ENCODE results near the gene IKBKE. TPM values are rescaled to one million over a fixed set of nuclear protein-coding genes. Genes with fewer than 3 reads are reported as not detected.
A peak's percentile ranks its signal among the peaks of the same experiment; 100 is the strongest.

The IKBKE gene
- total RNA-seq, 1 donor from 2014 or later: 6.3 TPM

DNA sequence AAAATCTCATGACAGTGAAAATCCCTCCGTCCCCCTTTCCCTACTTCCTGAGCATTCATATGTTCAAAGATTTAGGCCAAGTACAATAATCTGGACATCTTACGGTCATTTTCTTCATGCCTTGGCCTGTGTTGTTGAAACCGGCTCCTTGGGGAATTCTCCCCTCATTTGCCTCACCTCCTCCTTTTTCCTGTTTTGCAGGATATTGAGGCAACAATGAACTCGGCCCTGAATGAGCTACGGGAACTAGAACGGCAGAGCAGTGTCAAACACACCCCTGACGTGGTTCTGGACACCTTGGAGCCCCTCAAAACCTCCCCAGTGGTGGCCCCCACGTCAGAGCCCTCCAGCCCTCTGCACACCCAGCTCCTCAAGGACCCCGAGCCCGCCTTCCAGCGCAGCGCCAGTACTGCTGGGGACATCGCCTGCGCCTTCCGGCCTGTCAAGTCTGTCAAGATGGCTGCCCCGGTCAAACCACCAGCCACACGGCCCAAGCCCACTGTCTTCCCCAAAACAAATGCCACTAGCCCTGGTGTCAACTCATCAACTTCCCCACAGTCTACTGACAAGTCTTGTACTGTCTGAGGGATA, 9.3 kb upstream of the IKBKE start:
- intact Hi-C loops (cut with DNase I): no loop called here
- no peak overlapping the region for H3K27ac ChIP-seq
- H3K36me3 ChIP-seq: peaks cover 8% of the 10 kb centered on the region in 2 donors
- TF ChIP-seq CTCF (IDR thresholded peaks at IDR 0.05): no peak
- no peaks in the 10 kb centered on the region for H3K27me3 ChIP-seq
- H3K4me1 ChIP-seq: no peaks in the 10 kb centered on the region
- H3K4me3 ChIP-seq: no peak overlapping the region
- no peaks in the 10 kb centered on the region for H3K9me3 ChIP-seq
- no peak for DNase-seq (ENCODE audit: low spot score in 2 of 2)

GRCh38 chr1:206461602-206462455, 8.4 kb upstream of the IKBKE start:
- no peaks in the 10 kb centered on the region for H3K9me3 ChIP-seq
- DNase-seq (ENCODE audit: low spot score in 2 of 2): peak in 1 of 2 donors; percentile 86
- no peaks in the 10 kb centered on the region for H3K4me1 ChIP-seq
- peak; percentile 78 to 83 (median 79) for TF ChIP-seq CTCF (IDR thresholded peaks at IDR 0.05)
- intact Hi-C loops (cut with DNase I): no loop called here
- peaks cover 8% of the 10 kb centered on the region in 2 donors for H3K36me3 ChIP-seq
- H3K4me3 ChIP-seq: no peak overlapping the region
- H3K27ac ChIP-seq: no peak overlapping the region
- H3K27me3 ChIP-seq: no peaks in the 10 kb centered on the region

DNA sequence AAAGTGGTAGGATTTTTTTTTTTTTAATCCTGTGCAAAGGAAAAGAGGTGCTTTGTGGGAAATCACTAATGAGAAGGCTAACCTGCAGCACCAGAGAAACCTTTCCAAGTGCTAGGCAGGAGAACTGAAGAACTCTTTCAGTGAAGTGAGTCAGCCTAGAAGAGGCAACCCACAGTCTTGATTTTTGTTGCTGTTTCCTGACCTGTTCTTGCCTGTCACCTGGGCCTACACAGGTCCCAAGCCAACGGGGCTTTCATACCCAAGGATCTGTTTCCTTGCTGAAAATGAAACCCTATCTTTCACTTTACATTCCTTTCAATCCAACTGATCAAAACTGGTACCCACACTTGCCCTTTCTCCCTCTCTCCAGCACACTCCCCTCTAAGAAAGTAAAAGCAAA, 7.1 kb upstream of the IKBKE start:
- Histone ChIP-seq H3K4me1 (no peaks in the 10 kb centered on the region), H3K4me3 (no peak overlapping the region), H3K9me3 (no peaks in the 10 kb centered on the region), H3K27me3 (no peaks in the 10 kb centered on the region), H3K36me3 (peaks cover 6 to 8% of the 10 kb centered on the region in 2 donors), H3K27ac (no peak overlapping the region)
- intact Hi-C loops (cut with DNase I): no loop called here
- no peak for TF ChIP-seq CTCF (IDR thresholded peaks at IDR 0.05)
- no peak for DNase-seq (ENCODE audit: low spot score in 2 of 2)

- Histone ChIP-seq H3K27me3 (no peaks in the 10 kb centered on the region), H3K4me1 (no peaks in the 10 kb centered on the region), H3K27ac (no peak overlapping the region), H3K36me3 (peaks cover 0 to 1% of the 10 kb centered on the region in 2 donors), H3K9me3 (no peaks in the 10 kb centered on the region), H3K4me3 (no peak overlapping the region)
- no peak for DNase-seq (ENCODE audit: low spot score in 2 of 2)
- TF ChIP-seq CTCF (IDR thresholded peaks at IDR 0.05): no peak
- intact Hi-C loops (cut with DNase I): no loop called here
Observed at GRCh38 chr1:206463911-206464310, 6.4 kb upstream of the IKBKE start.

DNA sequence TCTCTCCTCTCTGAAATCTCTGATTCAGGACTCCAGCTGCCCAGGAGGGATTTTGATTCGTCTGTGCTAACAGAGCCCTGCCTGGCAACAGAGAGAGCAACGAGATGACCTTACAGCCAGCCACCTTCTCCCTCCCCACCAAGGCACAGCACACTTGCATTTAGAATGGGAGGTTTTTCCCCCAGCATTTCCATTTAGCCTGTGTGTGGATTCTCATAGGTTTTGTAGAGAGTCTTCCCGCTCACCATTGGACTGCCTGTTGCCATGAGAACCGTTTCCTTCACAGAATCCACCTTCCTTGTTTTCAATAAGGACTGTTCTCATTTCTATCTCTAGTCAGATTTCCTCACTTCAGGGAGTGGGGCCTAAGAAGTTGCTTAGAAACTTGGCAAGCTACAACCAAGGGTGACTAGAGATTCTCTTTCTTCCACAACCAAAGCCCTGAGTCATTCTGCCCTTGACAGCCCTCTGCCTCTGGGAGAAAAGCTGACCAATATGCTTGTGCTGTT, 5.8 kb upstream of the IKBKE start:
- Histone ChIP-seq H3K27me3 (no peaks in the 10 kb centered on the region), H3K4me3 (no peak overlapping the region), H3K4me1 (peaks cover 1 to 3% of the 10 kb centered on the region in 2 donors), H3K27ac (no peak overlapping the region), H3K36me3 (no peaks in the 10 kb centered on the region), H3K9me3 (no peaks in the 10 kb centered on the region)
- intact Hi-C loops (cut with DNase I): no loop called here
- no peak for TF ChIP-seq CTCF (IDR thresholded peaks at IDR 0.05)
- DNase-seq (ENCODE audit: low spot score in 2 of 2): no peak
